ENCODE measurements around the gene ANO8.

Gene ANO8

GRCh38 chr19:17341845-17342244, 7.2 kb upstream of the ANO8 start:
- no peak for DNase-seq

- no peak for DNase-seq
Observed at GRCh38 chr19:17341386-17341785, 6.7 kb upstream of the ANO8 start.

- DNase-seq, result no peak
Observed at GRCh38 chr19:17340871-17341357, 6.3 kb upstream of the ANO8 start.

- no peak for DNase-seq
Observed at GRCh38 chr19:17340302-17340870, 5.7 kb upstream of the ANO8 start.

GRCh38 chr19:17339088-17339741, 4.6 kb upstream of the ANO8 start:
- no peak for DNase-seq

- no peak for DNase-seq
Observed at GRCh38 chr19:17338433-17339078, 3.9 kb upstream of the ANO8 start.

GRCh38 chr19:17337675-17338432, 3.2 kb upstream of the ANO8 start:
- DNase-seq, result no peak

GRCh38 chr19:17336872-17337674, 2.4 kb upstream of the ANO8 start, which contains the start of gene GTPBP3:
Gene GTPBP3, plus strand, starts transcription at chr19:17337553. Its CDS starts 59 bp downstream, at chr19:17337612.
- peak; percentile 98 for DNase-seq

- DNase-seq, result no peak
Observed at GRCh38 chr19:17335575-17335974, 920 bp upstream of the ANO8 start.

GRCh38 chr19:17333611-17334413, 843 bp downstream of the ANO8 start:
- no peak for DNase-seq

GRCh38 chr19:17332677-17333581, 1.7 kb downstream of the ANO8 start:
- peak; percentile 77 for DNase-seq

- no peak for DNase-seq
Observed at GRCh38 chr19:17332360-17332676, 2.3 kb downstream of the ANO8 start.

- no peak for DNase-seq
Observed at GRCh38 chr19:17331045-17331558, 3.6 kb downstream of the ANO8 start.

GRCh38 chr19:17330262-17331044, 4.2 kb downstream of the ANO8 start:
- DNase-seq, result no peak

GRCh38 chr19:17329366-17330261, 5.0 kb downstream of the ANO8 start:
- no peak for DNase-seq

- no peak for DNase-seq
Observed at GRCh38 chr19:17328517-17329365, 5.9 kb downstream of the ANO8 start.
